HG03575 (cell line): ENCODE measurements around the gene STRAP.
"Not testable (repeated sequence)": the region's sequence is repeated elsewhere in the genome, so short reads cannot be mapped to it uniquely, and the experiment has no call there.

Experiments
- ATAC-seq: cut with Tn5 transposase; IDR thresholded peaks from one replicate; pipeline ENCODE4 v1.9.1; 2021; ENCODE audit not compliant: unreplicated experiment, insufficient number of reproducible peaks, low FRiP score; ENCODE audit errors: extremely low read depth

STRAP gene

DNA sequence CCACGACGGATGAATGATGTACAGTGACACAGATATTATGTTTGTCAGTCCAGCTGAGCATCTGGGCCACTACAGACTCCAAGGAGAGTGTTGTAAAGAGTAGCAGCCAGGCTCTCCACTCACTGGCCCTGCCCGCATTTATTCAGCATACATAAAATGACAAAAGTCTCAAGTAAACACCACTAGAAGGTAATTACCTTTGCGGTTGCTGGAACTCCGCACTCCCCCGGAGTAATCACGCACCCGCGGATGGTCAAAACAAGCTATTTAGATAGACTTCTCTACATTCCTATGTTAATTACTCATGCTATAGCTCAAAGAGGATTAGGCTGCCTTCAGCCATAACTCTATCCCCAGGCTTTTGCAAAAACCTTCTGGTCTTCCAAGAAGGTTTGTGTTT is 18.8 kb upstream of the STRAP start:
- no peak for ATAC-seq

DNA sequence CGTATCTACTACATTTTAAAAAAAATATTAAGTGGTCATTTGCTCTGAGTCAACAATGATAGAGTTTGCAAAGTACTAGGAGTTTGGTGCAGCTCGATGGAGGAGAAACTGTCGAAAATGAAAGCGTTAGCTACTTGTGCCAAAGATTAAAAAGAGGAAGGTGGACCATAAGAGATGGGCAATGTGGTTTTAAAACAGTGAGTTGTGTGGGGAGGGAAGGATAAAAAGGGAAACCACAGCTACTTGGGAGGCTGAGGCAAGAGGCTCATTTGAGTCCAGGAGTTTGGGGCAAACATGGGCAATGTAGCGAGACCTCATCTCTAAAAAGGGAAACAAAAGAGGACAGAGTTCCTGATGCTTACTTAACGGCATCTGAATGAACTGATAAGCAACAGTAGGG is 18.2 kb upstream of the STRAP start:
- peak; percentile 71 for ATAC-seq

GRCh38 chr12:15868186-15868585 is 14.0 kb upstream of the STRAP start:
- ATAC-seq, result no peak

DNA sequence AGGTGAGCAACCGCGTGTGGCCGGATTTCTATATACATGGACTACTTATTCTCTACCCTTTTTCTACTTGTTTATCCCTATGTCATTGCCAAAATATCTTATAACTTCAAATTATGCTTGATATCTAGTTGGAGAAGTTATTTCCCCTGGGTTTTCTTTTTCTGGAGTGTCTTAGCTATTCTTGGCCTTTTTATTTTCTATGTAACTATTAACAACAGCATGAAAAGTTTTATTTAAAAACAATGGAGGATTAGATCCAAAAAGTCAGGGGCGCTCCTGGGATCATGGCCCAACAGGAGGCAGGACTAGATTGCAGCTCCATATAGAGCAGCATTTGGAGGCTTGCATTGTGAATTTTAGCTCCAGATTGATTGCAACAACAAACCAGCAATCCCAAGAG is 8.6 kb upstream of the STRAP start:
- ATAC-seq, result no peak

DNA sequence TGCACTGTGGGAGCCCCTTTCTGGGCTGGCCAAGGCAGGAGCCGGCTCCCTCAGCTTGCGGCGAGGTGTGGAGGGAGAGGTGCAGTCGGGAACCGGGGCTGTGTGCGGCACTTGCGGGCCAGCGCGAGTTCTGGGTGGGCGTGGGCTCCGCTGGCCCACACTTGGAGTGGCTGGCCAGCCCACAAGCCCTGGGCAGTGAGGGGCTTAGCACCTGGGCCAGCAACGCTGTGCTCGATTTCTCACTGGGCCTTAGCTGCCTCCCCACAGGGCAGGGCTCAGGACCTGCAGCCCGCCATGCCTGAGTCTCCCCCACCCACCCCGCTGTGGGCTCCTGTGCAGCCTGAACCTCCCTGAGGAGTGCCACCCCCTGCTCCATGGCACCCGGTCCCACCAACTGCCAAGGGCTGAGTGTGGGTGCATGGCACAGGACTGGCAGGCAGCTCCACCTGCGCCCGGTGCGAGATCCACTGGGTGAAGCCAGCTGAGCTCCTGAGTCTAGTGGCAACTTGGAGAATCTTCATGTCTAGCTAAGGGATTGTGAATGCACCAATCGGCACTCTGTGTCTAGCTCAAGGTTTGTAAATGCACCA is 7.5 kb upstream of the STRAP start:
- not testable (repeated sequence) for ATAC-seq

GRCh38 chr12:15875863-15876262 is 6.3 kb upstream of the STRAP start:
- ATAC-seq, result no peak

- no peak for ATAC-seq
Measured at GRCh38 chr12:15879413-15879812, 2.8 kb upstream of the STRAP start.

DNA sequence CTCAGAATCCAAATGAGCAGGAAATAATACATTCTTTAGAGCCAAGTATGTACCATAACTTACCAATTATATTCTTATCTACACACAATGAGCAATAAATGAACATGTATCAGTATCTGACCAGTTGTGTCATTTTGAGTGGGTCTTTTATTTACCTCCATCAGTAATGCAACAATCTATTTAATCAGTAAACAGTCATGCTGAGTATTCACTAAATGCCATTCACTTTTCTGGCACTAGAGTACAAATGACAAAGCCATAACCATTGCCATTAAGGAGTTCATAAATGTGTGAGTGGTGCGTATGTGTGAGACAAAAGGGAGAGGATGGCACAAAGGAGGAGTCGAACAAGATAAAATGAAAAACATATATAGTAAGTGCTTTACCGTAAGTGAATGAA is 1.5 kb upstream of the STRAP start:
- ATAC-seq, result no peak

DNA sequence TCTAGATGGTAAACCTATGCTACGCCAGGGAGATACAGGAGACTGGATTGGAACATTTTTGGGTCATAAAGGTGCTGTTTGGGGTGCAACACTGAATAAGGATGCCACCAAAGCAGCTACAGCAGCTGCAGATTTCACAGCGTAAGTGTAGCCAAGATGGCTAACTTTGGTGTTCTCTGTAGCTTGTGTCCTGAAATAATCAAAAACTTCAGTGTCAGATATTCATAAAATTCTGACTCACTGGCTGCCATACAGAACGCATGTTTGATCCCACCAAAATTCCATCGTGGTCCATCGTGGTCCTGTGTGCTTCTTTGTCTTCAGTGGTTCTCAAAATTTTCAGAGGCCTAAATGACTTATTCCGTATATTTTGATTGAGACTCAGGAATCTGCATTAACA is 1.3 kb downstream of the STRAP start:
- ATAC-seq, result no peak

DNA sequence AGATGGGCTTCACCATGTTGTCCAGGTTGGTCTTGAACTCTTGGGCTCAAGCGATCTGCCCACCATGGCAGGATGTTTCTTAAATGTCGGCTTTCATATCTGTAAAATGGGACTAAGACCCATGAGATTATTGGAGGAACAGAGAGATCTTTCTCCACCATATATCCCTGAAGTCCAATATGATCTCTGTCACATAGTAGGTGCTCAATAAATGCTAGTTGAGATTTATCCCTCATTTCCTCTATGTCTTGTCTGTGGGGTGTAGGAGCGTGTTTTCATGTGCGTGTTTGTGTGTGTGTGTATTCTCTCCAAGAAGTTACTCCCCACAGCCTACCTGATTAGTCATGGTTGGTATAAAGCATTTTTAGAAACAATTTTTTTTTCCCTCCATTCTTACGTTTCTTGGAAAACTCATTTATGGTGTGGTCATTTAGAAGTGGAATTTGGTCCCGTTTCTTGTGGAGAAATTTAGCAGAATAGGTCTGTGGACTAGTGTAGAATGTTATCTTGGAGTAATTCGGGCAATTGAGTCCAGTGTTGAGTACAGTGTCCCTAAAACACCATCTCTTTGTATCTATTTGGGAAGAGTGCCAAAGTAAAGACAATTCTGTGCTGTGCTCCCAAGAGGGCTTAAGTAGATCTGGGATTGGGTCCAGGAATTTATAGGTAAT is 4.3 kb downstream of the STRAP start:
- ATAC-seq, result no peak

GRCh38 chr12:15887043-15887817 is 5.0 kb downstream of the STRAP start:
- ATAC-seq, result no peak

- ATAC-seq, result no peak
Measured at GRCh38 chr12:15892645-15893259, 10.6 kb downstream of the STRAP start.

DNA sequence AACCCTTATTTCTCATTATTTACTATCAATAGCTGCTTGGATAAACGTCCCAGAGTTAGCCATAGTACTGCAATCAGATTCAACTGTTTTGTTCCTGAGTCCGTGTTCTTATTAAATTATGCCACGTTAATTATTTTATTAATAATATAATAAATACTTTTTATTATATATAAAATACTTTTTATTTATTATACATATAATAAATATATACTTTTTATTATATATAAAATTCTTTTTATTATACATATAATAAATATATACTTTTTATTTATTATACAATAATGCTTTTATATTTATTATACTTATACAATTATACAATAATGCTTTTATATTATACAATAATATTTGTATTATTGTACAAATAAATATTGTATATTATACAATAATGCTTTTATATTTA is 11.1 kb downstream of the STRAP start:
- ATAC-seq, result no peak

GRCh38 chr12:15896867-15897266 is 14.7 kb downstream of the STRAP start:
- no peak for ATAC-seq

- no peak for ATAC-seq
Measured at GRCh38 chr12:15897433-15897832, 15.2 kb downstream of the STRAP start.

DNA sequence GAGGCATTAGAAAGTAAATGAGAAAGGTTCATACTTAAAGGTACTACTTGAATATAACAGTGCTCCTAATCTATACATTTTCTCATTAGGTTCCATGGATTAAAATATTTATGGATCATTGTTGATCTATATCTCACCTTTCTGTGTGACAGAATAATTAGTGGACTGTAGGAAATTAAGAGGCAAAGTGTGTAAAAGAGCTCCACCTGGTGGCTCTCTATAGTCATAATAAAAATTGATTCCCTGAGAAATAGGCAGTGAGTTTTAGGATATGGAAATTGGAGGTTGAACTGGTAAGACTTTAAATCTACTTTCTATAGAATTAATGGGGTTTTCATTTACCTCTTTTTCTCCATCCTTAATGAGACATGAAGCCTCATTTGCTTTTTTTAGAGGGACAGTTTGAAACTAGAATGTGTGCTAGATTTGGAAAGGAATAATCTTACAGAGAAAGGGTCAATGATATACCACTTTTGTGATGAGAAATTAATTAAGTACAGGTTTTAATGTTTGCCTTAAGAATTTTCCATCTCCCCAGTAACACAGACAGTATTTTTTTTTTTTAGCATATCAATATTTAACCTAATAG is 17.2 kb downstream of the STRAP start:
- no peak for ATAC-seq

DNA sequence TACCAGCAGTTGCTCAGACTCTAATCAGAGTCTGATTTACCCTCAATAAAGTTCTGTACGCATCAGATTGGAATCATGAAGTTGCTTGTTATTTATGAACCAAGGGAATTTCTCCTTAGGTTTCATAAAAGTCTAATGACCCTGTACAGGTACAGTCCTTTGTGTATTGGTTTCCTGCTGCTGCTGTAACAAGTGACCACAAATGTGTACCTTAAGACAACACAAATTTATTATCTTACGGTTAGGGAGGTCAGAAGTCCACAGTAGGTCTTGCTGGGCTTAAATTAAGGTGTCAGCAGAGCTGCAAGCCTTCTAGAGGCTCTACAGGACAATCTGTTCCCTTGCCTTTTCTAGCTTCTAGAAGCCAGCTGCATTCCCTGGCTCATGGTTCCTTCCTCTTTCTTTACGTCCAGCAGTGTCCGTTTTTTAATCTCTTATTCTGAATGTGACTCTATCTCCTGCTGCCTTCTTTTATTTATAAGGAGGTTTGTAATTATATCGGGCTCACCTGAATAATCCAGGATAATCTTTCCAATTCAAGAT is 22.3 kb downstream of the STRAP start:
- ATAC-seq, result no peak

- ATAC-seq, result no peak
Measured at GRCh38 chr12:15910468-15910863, 28.3 kb downstream of the STRAP start.
